Superior temporal gyrus (tissue), 1 donor: ENCODE measurements around the gene TRIM52.
"Not testable (repeated sequence)": the region's sequence is repeated elsewhere in the genome, so short reads cannot be mapped to it uniquely, and the experiment has no call there.

Source experiments
- DNase-seq: peaks from one replicate; pipeline ENCODE4 v3.0.0-alpha.2; 2016; ENCODE audit errors: extremely low spot score

The TRIM52 gene

DNA sequence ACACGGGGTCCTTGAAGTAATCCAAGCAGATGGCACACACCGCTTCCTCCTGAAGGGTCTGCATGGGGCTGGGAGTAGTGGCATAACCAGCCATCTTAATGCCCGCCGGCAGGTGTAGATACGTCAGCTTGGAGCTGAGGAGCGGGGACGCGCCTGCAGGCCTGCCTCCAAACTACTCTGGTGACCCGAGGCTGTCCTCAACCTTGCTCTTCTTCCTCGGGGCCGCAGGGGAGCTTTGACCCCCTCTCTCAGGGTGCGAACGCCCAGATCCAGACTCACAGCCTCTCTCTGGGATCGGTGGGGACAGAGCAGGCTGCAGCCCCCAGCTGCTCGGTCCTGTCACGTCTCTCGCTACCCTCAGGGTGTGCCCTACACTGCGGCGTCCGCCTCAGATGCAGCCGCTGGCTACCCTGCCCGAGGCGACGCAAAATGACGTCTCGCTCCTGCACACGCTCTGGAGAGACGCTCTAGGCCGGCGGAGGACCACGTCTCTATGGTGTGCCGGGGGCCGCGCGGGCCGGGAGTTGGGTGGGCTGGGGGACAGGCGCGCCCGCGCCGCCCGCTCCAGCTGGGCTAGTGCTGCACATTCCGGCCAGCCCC is at the start of gene TRIM52:
TSS of gene TRIM52 (minus strand) at position 424 of the 600 bp plus-strand sequence. CDS start at position 94, 330 bp downstream.
- DNase-seq = peak; percentile 92

DNA sequence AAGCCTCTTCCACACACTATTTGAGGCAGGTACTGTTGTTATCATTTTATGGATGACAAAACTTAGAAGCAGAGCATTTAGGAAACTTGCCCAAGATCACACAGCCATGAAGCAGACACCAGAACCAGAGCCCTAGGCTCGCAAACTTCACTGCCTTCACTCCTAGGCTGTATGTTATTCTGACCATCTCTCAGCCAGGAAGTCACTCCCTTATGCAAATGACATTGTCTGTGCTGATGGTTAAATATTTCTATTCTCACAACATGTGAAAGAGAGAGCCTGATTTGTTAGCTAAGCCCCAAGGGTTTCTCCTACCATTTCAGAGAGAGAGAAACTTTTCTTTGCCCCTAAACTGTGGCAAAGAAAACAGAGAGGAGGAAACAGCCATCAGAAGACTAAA is 26.4 kb upstream of the TRIM52 start:
- DNase-seq = not testable (repeated sequence)

DNA sequence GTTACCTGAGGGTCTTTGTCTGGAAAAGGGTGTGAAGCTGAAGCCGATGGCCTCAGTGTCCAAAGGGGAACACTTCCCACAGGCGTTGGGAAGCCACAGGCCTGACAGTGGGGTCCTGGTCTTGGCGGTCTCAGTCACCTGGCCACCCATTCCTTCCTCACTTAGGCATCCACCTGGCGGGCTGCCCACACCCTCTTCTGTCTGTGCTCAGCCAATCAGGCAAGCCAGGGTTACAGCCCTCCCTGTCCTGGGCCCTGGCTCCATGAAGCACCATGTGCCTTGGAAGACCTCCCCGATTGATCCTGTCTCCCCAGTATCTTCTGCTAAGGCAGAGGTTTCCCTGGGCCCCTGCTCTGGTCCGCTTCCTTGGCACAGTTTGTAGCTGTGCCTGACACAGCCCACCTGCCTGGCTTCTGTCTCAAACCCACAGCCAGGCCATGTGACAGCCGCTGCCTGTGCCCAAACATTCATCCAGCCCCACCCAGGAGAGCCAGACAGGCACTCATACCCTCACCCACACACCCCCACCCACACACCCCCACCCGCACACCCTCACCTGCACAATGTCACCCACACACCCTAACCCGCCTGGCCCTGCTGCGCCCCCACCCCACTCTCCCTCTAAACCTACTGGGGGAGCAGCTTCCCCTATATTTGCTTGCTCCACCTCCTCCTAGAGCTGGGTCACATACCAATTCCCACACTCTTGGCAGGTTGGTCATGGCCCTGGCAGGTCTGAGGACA is 25.2 kb upstream of the TRIM52 start:
- not testable (repeated sequence) for DNase-seq

DNA sequence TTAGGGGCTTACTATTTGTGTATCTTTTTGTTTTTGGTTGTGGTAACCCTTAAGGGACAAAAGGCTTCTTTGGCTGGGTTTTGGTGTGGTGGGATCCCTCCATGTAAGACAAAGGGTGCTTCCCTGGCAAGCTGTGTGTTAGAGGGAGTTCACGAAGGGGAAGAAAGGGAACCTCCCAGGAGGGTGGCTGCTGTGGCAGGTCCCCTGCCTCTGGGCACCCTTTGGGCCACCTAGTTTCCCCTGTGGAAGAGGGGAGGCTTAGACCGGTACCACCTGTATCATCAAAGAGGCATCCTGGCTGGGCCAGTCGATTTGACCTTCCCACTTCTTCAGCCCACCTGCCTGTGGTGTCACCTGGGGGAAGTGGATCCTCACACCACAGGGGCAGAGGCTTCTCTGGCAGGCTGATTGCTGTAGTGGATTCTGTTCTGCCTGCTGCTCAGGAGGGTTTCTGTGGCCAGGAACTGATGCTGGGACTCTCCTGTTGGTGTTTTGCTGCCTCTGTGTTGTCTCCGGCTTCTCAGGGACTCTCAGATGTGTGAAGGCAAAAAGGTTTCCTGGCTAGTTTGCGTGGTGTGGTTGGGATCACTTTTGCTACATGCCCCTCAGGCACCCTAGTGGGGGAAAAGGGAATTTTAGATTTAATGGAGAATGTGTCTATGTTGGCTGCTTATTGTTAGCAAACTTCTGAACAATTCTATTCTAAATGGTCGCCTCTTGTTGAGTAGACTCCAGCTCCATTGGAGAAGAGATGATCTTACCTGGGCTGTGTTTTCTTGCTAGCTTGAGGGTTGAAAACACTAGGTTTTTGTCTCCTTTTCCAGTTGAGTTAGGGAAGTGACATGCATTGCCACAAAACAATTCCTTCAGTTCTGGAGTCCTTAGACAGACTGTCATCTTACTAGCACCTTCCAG is 23.2 kb upstream of the TRIM52 start:
- not testable (repeated sequence) for DNase-seq

DNA sequence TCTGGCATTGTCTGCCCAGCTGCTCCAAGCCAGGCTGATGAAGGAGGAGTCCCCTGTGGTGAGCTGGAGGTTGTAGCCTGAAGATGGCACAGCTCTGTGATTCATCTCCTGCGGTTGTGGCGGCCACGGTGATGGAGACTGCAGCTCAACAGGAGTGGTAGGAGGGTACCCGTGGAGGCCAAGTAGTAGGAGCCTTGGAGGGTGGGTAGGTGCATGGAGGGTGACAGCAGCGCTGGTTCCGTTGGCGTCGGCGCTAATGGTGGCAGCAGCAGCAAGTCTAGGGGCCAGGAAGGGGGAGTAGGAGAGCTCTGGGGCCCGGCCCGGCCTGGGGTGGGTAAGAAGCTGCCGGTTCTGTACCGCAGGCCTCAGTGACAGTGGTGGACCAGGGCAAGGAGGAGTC is 22.4 kb upstream of the TRIM52 start:
- no peak for DNase-seq

GRCh38 chr5:181282874-181283273 is 21.9 kb upstream of the TRIM52 start:
- DNase-seq = no peak

- not testable (repeated sequence) for DNase-seq
Measured at GRCh38 chr5:181282415-181282814, 21.5 kb upstream of the TRIM52 start.

GRCh38 chr5:181281984-181282316 is 21.0 kb upstream of the TRIM52 start:
- no peak for DNase-seq

GRCh38 chr5:181281077-181281983 is 20.4 kb upstream of the TRIM52 start:
- DNase-seq = no peak

DNA sequence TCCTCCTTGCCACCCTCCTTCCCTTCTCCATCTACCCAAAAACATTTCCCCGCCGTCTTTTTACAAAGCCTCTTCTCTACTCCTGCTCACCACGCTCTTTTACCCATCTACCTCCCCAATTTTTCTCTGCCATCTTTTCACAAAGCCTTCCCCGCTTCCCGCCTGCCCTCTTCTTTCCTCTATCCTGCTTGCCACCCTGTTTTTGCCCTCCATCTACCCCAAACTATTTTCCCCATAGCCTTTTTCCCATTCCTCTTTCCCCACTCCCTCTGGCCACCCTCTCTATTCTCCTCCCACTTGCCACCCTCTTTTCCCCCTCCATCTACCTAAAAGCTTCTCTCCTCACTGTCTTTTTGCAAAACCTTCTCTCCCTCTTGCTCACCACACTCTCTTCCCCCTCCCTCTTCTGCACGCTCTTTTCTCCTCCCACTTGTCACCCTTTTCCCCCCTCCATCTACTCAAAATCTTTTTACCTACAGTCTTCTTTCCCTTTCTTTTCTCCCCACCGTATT is 19.4 kb upstream of the TRIM52 start:
- DNase-seq = no peak

DNA sequence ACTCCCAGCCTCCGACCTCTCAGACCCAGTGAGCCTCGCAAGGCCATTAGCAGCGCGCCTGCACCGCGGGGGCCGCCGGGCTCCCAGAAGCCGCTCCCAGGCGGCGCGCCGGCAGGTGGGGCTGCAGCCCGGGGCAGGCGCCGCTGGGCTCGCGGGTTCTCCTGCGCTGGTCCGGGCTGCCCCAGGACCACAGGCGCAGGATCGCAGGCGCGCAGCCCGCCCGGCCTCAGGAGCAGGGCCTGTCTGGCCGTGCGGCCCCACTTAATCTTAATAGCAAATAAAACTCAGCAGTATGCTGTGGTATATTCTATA is 12.4 kb upstream of the TRIM52 start:
- DNase-seq = not testable (repeated sequence)

DNA sequence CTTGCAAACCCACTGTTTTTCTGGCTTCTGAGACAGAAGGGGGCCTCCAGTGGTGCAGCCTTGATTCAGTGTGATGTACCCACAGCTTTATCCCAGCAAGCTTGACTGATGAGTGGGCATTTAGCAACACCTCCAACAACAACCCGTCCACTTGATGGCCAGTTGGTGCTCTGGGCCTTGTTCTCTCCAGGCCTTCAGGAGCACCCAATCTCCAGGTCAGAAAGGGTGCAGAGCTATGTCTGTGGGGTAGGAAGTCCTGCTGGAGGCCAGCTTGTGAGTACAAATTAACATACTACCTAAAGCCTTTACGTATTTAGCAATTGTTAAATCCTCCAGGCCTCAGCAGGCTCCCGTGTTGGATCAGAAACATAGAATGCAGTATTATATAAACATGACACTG is 10.1 kb upstream of the TRIM52 start:
- DNase-seq = no peak

GRCh38 chr5:181267907-181268306 is 7.0 kb upstream of the TRIM52 start:
- not testable (repeated sequence) for DNase-seq

DNA sequence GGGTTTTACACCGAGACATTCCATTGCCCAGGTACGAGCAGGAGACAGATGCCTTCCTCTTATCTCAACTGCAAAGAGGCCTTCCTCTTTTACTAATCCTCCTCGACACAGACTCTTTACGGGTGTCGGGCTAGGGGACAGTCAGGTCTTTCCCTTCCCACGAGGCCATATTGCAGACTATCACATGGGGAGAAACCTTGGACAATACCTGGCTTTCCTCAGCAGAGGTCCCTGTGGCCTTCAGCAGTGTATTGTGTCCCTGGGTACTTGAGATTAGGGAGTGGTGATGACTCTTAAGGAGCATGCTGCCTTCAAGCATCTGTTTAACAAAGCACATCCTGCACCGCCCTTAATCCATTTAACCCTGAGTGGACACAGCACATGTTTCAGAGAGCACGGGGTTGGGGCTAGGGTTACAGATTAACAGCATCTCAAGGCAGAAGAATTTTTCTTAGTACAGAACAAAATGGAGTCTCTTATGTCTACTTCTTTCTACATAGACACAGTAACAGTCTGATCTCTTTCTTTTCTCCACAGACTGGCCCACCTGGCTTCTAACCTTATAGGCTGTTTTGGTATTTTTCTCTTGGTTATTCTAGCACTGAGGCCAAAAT is 6.5 kb upstream of the TRIM52 start:
- DNase-seq = not testable (repeated sequence)

DNA sequence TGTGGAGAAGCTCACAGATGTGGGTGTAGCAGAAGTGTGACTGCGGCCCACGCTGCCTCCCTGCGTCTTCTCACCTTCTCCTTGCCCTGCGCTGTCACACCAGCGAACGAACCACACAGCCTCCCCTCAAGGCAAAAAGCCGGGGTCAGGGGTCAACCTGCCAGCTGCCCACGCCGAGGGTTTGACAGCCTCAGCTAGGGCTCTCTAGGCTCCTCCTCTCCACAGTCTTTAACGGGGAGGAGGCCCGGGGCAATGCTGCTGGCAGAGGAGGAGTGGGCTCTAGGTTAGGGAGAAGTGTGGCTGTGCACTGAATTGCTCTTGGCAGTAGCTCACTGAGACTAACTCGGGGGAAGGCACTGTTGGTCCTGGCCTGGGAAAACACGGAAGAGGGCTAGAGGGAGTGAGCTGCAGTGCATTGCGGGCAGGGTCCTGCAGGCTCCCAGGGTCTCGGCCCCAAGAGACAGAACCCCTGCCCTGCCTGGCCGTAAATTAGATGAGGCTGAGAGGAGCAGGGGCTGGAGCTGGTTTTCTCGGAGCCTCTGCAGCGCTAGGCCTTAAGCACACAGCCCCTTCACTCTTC is 4.2 kb upstream of the TRIM52 start:
- DNase-seq = no peak

- no peak for DNase-seq
Measured at GRCh38 chr5:181263633-181264032, 2.7 kb upstream of the TRIM52 start.

DNA sequence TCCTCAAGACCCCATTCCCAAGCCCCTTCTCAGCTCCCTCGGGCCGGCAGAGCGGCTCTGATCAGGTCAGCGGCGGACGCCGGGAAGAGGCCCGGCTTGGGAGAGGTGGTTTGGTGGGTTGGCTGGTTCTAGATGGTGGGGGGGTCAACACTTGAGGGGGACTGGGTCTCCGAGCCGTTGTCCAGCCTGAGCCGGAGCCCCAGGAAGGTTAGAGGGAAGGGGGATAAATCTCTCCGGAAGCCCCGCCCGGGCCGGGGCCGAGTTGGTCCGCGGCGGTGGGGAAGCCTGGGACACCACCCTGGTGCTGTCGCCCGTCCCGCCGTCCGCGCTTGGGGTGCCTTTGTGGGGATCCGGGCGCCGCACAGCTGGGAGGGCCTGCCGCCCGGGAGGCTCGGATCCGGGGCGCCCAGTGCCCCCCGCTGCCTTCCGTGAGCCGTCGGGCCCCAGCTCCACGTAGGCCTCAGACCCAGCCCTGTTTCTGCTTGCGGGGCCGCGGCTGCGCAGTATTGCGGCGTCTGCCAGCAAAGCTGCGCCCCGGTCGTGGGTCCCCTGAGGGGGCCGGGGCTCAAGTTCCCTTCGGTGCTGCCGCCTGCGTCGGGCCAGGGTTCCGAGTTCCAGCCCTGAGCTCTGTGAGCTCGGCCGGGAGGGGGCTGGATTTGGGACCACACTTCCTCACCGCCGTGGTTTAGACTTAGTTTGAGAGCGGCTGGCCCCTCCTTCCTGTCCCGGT is 542 bp upstream of the TRIM52 start:
- peak; percentile 51 for DNase-seq

- DNase-seq = no peak
Measured at GRCh38 chr5:181259974-181260719, 796 bp downstream of the TRIM52 start.

DNA sequence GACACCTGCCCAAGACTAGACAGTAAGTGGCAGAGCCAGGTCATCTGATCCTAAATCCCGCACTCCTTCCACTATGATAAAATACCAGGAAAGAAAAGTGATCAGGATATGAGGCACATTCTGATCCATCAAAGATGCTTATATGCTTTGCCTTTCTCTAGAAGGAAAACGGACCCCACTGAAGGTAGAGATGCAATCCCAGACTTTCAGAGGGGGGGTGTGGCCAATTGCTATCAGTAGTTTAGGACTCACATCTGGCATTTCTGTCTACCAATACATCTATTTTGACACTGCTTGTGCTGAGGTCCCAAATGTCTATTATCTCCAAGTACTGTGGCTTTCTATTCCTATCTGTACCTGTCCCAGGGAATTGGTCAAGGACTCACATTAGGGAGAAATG is 1.7 kb downstream of the TRIM52 start:
- no peak for DNase-seq
